CD4-positive, alpha-beta T cell treated with Interferon gamma for 1 hour (primary cell): ENCODE data around the gene AJM1.
"Not testable (repeated sequence)": the region's sequence is repeated elsewhere in the genome, so short reads cannot be mapped to it uniquely, and the experiment has no call there.

Source experiments
- DNase-seq: peaks from one replicate; pipeline ENCODE4 v3.0.0-alpha.2; 2020

AJM1 gene

DNA sequence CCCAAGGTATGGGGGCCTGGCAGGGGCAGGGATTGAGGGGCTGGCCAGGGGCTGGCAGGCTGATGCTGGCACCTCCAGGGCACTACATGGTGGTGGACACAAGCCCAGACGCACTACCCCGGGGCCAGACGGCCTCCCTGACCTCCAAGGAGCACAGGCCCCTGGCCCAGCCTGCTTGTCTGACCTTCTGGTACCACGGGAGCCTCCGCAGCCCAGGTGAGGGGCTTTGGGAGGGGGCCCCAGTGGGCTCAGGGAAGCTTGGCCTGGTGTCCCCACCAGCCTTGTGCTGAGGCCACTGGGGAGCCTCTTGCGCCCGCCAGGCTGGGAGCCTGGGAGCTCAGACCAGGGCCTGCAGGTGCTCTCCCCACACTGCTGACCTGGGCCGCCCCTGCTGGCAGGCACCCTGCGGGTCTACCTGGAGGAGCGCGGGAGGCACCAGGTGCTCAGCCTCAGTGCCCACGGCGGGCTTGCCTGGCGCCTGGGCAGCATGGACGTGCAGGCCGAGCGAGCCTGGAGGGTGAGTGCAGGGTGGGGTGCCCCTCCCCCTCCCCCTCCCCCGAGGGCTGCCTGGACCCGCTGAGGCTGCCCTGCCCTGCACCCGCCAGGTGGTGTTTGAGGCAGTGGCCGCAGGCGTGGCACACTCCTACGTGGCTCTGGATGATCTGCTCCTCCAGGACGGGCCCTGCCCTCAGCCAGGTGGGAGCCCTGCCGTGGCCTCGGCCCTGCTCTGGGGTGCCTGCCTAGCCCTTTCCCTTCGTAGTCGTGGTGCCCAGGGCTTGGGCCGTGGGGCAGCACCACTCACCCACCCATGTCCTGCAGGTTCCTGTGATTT, 15.5 kb downstream of the AJM1 start:
- no peak for DNase-seq

- no peak for DNase-seq
Observed at GRCh38 chr9:136858452-136858843, 16.2 kb downstream of the AJM1 start.

DNA sequence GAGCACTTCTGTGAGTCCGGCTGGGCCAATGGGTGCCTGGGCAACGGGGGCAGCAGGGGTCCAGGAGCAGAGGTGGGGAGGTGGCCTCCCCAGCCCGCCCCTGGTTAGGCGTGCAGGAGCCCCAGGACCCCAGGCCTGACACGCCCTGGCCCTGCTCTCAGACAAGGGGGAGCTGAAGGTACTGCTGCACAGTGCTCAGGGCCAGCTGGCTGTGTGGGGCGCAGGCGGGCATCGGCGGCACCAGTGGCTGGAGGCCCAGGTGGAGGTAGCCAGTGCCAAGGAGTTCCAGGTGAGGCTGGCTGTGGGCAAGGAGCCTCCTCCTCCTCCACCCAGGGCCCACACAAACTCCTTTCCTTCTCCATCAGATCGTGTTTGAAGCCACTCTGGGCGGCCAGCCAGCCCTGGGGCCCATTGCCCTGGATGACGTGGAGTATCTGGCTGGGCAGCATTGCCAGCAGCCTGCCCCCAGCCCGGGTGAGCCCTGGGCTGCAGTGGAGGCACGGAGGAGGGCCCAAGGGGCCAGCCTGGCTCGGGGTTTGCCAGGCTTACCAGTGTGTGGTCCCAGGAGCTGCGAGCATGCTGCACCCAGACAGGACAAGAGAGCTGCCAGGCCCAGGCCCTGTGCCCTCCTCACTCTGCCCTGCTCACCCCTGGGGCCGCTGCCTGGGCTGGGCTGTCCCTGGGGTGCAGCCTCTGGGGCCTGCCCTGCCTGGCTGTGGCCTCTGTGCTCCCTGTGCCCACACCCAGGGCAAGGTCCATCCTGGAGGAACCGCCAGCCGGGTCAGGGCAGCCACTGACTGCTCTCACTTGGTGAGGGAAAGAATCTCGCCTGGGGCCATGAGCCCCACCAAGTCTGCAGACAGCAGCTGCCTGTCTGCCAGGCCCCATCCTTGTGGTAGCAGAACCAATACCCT, 16.8 kb downstream of the AJM1 start:
- DNase-seq, result no peak

GRCh38 chr9:136860529-136860928, 18.3 kb downstream of the AJM1 start:
- no peak for DNase-seq

DNA sequence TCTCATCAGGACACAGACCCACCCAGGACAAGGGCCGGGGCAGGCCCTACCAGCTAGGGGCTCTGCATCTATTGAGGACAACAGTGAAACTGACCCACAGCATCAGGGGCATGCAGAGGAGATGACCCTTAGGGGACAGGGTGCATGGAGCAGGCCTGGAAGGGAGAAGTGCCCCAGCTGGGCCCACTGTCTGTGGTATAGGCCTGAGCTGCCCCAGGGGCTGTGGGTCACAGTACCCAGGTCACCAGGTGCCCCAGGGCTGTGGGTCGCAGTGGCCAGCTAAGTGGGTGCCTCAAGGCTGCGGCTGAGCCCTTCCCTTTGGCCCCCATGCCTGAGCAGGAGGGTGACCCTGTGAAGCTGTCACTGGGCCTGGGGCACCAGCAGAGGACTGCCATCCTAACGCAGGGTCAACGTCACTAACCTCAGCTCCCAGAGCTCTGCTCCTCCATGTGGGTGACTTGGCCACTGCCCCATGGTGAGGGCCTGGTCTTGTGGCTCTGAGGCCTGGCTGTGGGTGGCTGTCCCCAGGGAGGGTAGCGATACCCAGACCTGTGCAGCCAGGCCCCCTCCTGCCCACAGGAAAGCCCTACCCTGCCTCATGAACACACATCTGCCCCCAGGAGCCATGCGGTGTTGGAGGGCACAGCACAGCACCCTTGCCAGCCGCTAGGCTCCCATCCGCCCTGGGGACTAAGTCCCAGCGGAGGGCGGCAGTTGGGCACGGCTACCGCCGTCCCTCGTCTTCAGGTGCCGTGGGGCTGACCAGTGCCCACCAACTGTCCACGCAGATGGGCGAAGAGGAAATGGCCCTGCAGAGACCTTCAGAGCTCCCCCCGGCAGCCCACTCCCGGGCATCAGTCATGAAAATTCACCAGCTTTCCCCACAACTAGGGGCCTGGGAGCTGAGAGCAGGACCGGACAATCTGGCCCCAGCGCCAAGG, 18.9 kb downstream of the AJM1 start:
- no peak for DNase-seq

- no peak for DNase-seq
Observed at GRCh38 chr9:136861874-136862457, 19.7 kb downstream of the AJM1 start.

- no peak for DNase-seq
Observed at GRCh38 chr9:136862849-136863622, 20.8 kb downstream of the AJM1 start.

DNA sequence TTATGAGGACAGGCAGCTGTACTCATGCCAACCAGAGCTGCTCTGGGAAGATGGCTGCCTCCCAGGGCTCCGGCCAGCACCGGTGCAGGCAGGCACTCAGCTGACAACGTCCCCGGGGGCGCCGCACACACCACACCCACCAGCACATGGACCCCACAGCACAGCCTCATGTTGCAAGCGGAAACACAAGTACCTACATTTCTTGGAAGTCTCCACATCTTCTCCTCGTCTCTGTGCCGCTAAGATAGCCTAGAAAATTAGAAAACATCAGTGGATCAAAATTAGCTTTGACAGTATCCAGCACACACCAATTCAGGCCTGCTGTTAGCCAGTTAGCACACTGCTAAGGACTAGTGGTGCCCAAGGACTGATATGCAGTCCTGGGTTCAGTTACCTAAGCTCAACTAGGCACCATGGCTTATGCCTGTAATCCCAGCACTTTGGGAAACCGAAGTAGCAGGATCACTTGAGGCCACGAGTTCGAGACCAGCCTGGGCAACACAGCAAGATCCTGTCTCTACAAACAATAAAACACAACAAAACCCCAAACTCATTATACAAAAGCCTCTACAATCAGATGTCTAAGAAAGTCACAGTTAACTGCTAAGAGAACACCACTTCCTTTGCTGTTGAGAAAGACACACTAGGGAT, 21.5 kb downstream of the AJM1 start:
- DNase-seq, result no peak

DNA sequence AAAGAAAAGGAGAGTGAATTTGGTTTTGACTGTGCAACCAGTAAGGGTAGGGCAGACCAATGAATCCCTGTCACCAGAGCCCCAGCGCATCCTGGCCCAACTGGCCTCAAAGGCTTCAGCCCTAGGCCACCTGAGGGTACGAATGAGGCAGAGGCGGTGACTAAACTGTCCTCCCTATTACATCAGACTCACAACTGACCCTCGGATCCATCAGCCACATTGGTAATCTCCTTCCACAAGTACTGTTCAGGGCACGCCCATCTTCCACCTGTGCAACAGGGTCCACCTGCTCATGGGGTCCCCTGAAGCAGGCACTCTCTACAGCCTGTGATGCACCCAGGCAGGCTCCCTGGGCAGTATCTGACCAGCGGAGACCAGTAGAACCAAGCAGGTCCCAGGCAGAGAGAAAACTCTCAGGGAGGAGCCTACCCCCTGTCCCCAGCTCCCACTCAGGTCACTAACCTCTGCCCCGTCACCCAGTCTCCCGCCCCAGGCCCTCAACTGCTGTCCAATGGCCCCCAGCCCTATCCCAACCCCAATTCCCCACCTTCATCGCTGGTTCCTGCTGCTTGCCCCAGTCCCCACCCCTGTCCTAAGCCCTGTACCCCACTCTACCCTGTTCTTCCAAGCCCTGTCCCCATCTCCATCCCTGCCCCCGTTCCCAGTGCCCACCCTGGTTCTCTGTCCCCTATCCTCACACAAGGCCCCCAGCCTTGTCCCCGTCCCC, 22.9 kb downstream of the AJM1 start:
- DNase-seq, result no peak

DNA sequence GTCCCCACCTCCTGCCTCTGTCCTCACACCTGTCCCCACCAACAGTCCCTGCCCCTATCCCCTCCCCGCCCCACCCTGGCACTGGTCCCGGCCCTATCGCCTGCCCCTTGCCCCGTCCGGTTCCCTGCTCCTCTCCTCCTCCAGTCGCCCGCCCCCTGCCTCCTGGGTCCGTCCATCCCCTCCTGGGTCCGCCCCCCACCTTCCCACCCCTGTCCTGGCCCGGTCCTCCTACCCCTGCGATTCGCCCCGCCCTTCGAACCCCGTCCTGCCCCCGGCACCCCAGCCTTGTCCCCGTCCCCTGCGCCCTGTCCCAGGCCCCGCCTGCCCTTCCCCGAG, 23.5 kb downstream of the AJM1 start:
- DNase-seq, result no peak

- not testable (repeated sequence) for DNase-seq
Observed at GRCh38 chr9:136866898-136867421, 24.7 kb downstream of the AJM1 start.

- DNase-seq, result no peak
Observed at GRCh38 chr9:136867480-136867879, 25.2 kb downstream of the AJM1 start.

- DNase-seq, result no peak
Observed at GRCh38 chr9:136867917-136868316, 25.6 kb downstream of the AJM1 start.

DNA sequence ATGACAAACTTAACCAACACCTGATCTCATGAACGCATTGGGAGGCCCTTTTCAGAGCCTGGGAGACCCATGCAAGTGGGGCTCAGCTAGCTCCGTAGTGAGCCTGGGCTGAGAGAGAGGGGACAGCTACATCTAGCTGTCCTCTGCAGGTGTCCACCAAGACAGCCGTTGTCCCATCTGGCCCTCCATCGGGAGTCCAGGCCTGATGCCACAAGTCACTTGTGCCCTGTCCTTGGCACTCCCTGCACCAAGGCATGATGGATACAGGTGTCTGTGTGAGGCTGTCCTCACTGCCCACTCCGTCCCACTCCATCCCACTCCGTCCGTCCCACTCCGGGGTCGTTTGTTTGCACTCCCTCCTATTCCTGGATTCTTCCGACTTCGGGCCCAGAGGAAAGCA, 26.4 kb downstream of the AJM1 start:
- no peak for DNase-seq

DNA sequence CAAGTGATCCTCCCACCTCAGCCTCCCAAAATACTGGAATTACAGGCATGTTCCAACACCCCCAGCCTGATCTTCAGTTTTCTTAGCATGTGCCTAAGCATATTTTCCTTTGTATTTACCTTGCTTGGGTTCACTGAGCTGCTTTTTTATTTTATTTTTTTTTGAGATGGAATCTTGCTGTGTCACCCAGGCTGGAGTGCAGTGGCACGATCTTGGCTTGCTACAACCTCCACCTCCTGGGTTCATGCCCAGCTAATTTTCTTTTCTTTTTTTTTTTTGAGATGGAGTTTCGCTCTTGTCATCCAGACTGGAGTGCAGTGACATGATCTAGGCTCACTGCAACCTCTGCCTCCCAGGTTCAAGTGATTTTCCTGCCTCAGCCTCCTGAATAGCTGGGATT, 27.3 kb downstream of the AJM1 start:
- not testable (repeated sequence) for DNase-seq

DNA sequence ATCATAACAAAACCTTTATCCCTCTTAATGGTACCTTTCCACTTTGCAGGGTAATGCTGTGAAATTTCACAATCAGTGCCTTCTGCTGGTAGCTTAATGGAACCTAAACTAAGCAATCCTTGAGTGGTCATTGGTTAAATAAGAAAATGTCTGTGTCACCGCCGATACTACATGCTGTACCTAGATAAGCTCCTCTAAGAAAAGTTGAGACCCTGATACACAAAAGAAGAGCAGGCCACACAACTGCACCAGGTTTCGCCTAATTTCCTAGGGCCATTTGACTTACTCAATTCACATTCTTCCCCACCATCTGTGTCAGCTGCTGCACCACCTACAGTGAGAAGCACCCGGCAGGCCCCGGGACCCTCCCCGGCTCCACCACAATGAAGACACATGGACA, 32.9 kb downstream of the AJM1 start:
- DNase-seq, result no peak

DNA sequence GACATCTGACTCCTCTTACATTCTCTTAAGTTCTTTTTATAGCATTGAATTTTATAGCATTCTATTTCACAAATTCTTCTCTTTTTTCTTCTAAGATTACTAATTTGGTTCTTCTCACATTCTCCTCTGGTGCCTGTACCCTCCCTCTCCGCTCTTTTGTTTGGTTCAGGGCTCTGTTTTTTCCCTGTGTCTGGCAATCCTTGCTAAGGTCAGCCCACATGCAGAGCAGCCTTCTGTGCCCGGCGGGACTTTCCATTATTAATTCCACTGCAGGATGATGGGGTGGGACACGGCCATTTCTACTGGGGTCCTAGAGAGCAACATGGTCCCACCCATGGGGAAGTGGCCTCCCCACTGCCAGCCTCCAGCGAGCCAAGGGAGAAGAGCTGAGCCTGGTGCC, 34.2 kb downstream of the AJM1 start:
- no peak for DNase-seq

- no peak for DNase-seq
Observed at GRCh38 chr9:136880651-136881050, 38.4 kb downstream of the AJM1 start.

DNA sequence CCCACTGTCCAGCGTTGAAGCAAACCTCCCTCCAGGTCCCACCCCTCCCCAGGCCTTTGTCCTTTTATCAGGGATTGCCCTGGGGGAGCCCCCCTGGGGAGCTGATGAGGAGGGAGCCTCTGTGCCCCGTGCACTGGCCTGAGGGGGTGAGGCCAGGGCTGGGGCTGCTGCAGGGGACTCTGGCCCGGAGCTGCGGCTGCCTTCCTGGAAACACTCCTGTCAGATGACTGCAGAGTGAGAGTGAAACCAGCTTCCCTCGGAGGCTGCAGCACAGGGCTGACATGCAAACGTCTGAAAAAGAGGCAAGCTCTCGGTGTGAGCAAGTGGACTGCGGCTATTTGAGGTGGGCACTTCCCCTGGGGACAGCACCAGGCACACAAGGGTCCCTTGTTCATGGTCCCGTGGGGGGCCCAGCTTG, 39.4 kb downstream of the AJM1 start:
- DNase-seq, result no peak
